Smooth muscle cell (in vitro differentiated cells): ENCODE results near the gene IGF2BP3. TPM values are rescaled to one million over a fixed set of nuclear protein-coding genes. Genes with fewer than 3 reads are reported as not detected.
A peak's percentile ranks its signal among the peaks of the same experiment; 100 is the strongest.

Source experiments
- DNase-seq: peaks from one replicate; lab custom pipeline; 2025; ENCODE audit not compliant: unreplicated experiment; lab: John Stamatoyannopoulos, UW
- H2AFZ ChIP-seq: fragments of 200-600 bp; sonication (generic); 2 replicates; pipeline ENCODE4 v1.6.0; 2016; ENCODE audit warnings: antibody characterized with exemption, low read depth, mild to moderate bottlenecking
- H3F3A ChIP-seq: fragments of 200-600 bp; sonication (generic); 2 replicates; pipeline ENCODE4 v1.6.0; 2017; ENCODE audit warnings: antibody characterized with exemption, low read depth
- H3K27ac ChIP-seq: fragments of 200-600 bp; sonication (generic); 2 replicates; pipeline ENCODE4 v1.5.1; 2016; ENCODE audit warnings: low read depth, mild to moderate bottlenecking
- H3K27me3 ChIP-seq: fragments of 200-600 bp; sonication (generic); 2 replicates; pipeline ENCODE4 v1.6.1; 2016; ENCODE audit warnings: low read depth, mild to moderate bottlenecking
- H3K36me3 ChIP-seq: fragments of 200-600 bp; sonication (generic); 2 replicates; pipeline ENCODE4 v1.5.1; 2016; ENCODE audit warnings: low read depth
- H3K4me1 ChIP-seq: fragments of 200-600 bp; sonication (generic); 2 replicates; pipeline ENCODE4 v1.5.1; 2016; ENCODE audit warnings: low read depth
- H3K4me2 ChIP-seq: fragments of 200-600 bp; sonication (generic); 2 replicates; pipeline ENCODE4 v1.6.0; 2016; ENCODE audit warnings: mild to moderate bottlenecking
- H3K4me3 ChIP-seq: fragments of 200-600 bp; sonication (generic); 2 replicates; pipeline ENCODE4 v1.5.1; 2016; ENCODE audit warnings: mild to moderate bottlenecking
- H3K79me2 ChIP-seq: fragments of 200-600 bp; sonication (generic); 2 replicates; pipeline ENCODE4 v1.6.0; 2016; ENCODE audit warnings: low read depth, mild to moderate bottlenecking
- H3K9ac ChIP-seq: fragments of 200-600 bp; sonication (generic); 2 replicates; pipeline ENCODE4 v1.6.0; 2016; ENCODE audit warnings: low read depth
- H3K9me3 ChIP-seq: fragments of 200-600 bp; sonication (generic); replicated peaks from 2 replicates; pipeline ENCODE4 v1.5.1; 2016; ENCODE audit warnings: low read depth
- H4K20me1 ChIP-seq: fragments of 200-600 bp; sonication (generic); 2 replicates; pipeline ENCODE4 v1.6.0; 2016; ENCODE audit warnings: low read depth
- WGBS: methylation state at CpG from one replicate; pipeline ENCODE4 v1.1.7; 2016; ENCODE audit warnings: low lambda C conversion rate; 5-methylcytosine and 5-hydroxymethylcytosine counted together
- polyA plus RNA-seq: library from polyadenylated mRNA; unstranded; fragments of >200 nt; fragmentation: Nextera tagmentation; extraction: Ambion mirVana; gene quantifications from 2 replicates; pipeline ENCODE4 v1.2.1, GENCODE V29; 2016
- total RNA-seq: library from RNA; depleted of rRNA; stranded (reverse); fragments of >200 nt; gene quantifications from 2 replicates; pipeline ENCODE4 v1.2.3, GENCODE V29; 2014
- TF ChIP-seq, protein P1 (sequence below): fragments of 200-600 bp; sonication (generic); IDR thresholded peaks from 2 replicates; pipeline ENCODE4 v1.5.1; 2017; ENCODE audit warnings: borderline replicate concordance, mild to moderate bottlenecking, antibody characterized with exemption; ENCODE audit not compliant: insufficient read depth, poor library complexity, severe bottlenecking

The IGF2BP3 gene
- total and polyA plus RNA-seq, 2 experiments from 2014 or later = 7.9 to 35.2 TPM

DNA sequence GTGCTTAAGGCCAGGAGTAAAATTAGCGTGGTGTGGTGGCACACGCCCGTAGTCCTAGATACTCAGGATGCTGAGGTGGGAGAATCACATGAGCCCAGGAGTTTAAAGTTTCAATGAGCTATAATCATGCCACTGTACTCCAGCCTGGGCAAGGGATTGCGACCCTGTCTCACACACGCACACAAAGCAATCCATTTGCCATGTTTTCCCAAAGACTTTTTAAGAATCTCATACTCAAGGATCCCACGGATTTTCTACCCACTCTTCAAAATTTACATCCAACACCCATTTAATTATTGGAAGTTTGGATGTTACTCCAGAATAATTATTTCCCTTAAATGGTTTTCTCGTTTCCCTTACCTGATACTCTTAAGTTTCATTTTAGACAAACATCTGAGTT, 47.9 kb downstream of the IGF2BP3 start:
- H4K20me1 ChIP-seq = peaks cover 43% of the 10 kb centered on the region

GRCh38 chr7:23419845-23420244, 50.4 kb downstream of the IGF2BP3 start:
- Histone ChIP-seq H3K79me2 (peaks cover 43% of the 10 kb centered on the region), H2AFZ (no peak overlapping the region), H3K27me3 (no peaks in the 10 kb centered on the region), H3K4me1 (peaks cover 15% of the 10 kb centered on the region), H4K20me1 (peaks cover 45% of the 10 kb centered on the region), H3K27ac (no peak overlapping the region), H3K9me3 (no peaks in the 10 kb centered on the region), H3K4me2 (no peak overlapping the region), H3K36me3 (no peaks in the 10 kb centered on the region), H3F3A (no peaks in the 10 kb centered on the region), H3K4me3 (no peak overlapping the region), H3K9ac (no peak overlapping the region)
- WGBS = 40% methylated on average over 1 of the region's 1 CpG
- DNase-seq = no peak
- TF ChIP-seq, protein P1, sequence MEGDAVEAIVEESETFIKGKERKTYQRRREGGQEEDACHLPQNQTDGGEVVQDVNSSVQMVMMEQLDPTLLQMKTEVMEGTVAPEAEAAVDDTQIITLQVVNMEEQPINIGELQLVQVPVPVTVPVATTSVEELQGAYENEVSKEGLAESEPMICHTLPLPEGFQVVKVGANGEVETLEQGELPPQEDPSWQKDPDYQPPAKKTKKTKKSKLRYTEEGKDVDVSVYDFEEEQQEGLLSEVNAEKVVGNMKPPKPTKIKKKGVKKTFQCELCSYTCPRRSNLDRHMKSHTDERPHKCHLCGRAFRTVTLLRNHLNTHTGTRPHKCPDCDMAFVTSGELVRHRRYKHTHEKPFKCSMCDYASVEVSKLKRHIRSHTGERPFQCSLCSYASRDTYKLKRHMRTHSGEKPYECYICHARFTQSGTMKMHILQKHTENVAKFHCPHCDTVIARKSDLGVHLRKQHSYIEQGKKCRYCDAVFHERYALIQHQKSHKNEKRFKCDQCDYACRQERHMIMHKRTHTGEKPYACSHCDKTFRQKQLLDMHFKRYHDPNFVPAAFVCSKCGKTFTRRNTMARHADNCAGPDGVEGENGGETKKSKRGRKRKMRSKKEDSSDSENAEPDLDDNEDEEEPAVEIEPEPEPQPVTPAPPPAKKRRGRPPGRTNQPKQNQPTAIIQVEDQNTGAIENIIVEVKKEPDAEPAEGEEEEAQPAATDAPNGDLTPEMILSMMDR = no peak

More for the DNA sequence above, 47.9 kb downstream of the IGF2BP3 start:
- TF ChIP-seq, protein P1 = no peak
- no peaks in the 10 kb centered on the region for H3K27me3 ChIP-seq
- no peak overlapping the region for H3K9ac ChIP-seq
- H3F3A ChIP-seq = no peaks in the 10 kb centered on the region
- peaks cover 15% of the 10 kb centered on the region for H3K4me1 ChIP-seq
- no peak overlapping the region for H3K4me2 ChIP-seq
- no peak for DNase-seq
- WGBS = 93% methylated on average over 6 of the region's 7 CpGs
- H3K79me2 ChIP-seq = peaks cover 57% of the 10 kb centered on the region
- H3K36me3 ChIP-seq = no peaks in the 10 kb centered on the region
- H3K4me3 ChIP-seq = no peak overlapping the region
- H2AFZ ChIP-seq = no peak overlapping the region
- H3K9me3 ChIP-seq = no peaks in the 10 kb centered on the region
- no peak overlapping the region for H3K27ac ChIP-seq

GRCh38 chr7:23419160-23419559, 51.1 kb downstream of the IGF2BP3 start:
- Histone ChIP-seq H3K27ac (no peak overlapping the region), H3K79me2 (peaks cover 36% of the 10 kb centered on the region), H3K4me1 (peaks cover 15% of the 10 kb centered on the region), H3F3A (no peaks in the 10 kb centered on the region), H3K9me3 (no peaks in the 10 kb centered on the region), H3K4me3 (no peak overlapping the region), H3K27me3 (no peaks in the 10 kb centered on the region), H3K36me3 (no peaks in the 10 kb centered on the region), H4K20me1 (peaks cover 46% of the 10 kb centered on the region), H3K4me2 (no peak overlapping the region), H3K9ac (no peak overlapping the region), H2AFZ (no peak overlapping the region)
- no peak for DNase-seq
- TF ChIP-seq, protein P1 = no peak
- 89% methylated on average over 3 of the region's 3 CpGs for WGBS

DNA sequence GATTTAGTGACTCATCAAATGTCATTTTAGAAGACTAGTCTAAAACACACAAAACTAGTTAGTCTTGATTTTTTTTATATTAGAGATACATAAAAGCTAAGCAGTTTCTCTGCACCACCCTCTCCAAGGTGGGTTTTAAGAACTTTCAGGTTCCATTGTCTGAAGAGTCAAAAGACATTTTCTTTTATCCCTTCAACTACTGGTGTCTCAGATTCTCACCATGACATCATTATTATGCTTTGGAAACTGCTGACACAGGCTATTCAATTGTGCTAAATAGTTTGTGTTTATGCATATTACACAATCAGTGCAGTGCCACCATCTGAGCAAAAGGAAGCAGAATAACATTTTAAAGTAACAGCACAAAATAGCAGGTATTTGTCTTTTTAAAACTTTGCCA, 52.2 kb downstream of the IGF2BP3 start:
- Histone ChIP-seq H3K4me3 (no peak overlapping the region), H3K27me3 (no peaks in the 10 kb centered on the region), H3F3A (no peaks in the 10 kb centered on the region), H3K9me3 (no peaks in the 10 kb centered on the region), H3K4me1 (peaks cover 15% of the 10 kb centered on the region), H3K79me2 (peaks cover 25% of the 10 kb centered on the region), H3K9ac (no peak overlapping the region), H4K20me1 (peaks cover 45% of the 10 kb centered on the region), H3K4me2 (peak overlapping the region; percentile 23), H2AFZ (no peak overlapping the region), H3K36me3 (no peaks in the 10 kb centered on the region), H3K27ac (peak overlapping the region; percentile 29)
- TF ChIP-seq, protein P1 = no peak
- DNase-seq = no peak
